ENCODE results near the gene DGUOK. TPM values are rescaled to one million over a fixed set of nuclear protein-coding genes. Genes with fewer than 3 reads are reported as not detected.

DGUOK gene
- total and polyA plus RNA-seq, 2 of the 4 experiments (the other 2 are of a cell fraction), result 66.3 to 111 TPM

DNA sequence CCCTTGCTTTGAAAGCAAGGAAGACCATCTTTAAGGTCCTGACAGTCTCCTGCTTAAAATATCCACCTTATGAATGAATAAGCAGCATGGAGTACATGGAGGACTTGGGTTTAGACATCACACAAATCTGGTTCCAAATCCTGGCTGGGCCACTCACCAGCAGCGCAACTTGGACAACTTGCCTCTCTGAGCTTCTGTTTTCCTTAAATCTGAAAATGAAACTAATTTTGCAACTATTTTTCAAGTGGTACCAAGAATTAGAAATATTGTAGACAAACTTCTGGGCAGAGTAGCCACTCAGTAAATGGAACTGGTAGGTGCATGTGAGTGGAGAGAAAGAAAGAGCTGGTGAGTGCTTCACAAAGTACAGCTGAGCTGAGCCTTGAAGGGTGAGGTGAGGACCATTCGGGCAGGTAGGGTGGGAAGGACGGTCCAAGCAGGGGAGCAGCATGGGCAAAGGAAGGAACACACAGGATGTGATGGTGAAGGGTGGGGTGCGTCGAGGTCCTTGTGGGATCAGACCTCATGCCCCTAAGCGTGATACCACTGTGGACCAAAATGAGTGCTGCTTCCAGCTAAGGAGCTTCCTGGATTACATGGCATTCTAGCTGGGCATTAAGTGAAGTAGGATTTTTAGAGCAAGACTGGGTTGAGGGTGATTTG lies 43.6 kb downstream of the DGUOK start:
- 94% methylated on average over 2 of the region's 6 CpGs; no CpG with 5 or more reads in 1 of the 2 experiments for WGBS, 2 experiments (ENCODE audit: extremely low coverage in 2 of 2, insufficient read length in 1 of 2)

More for the DNA sequence above, 43.6 kb downstream of the DGUOK start:
- Histone ChIP-seq H3K9ac (ENCODE audit: low read depth, low read length) (no peak overlapping the region), H3K18ac (ENCODE audit: low read depth, low read length) (no peak overlapping the region), H3K56ac (ENCODE audit: extremely low read depth, insufficient read depth, low read length) (no peak overlapping the region), H2BK5ac (ENCODE audit: low read depth, low read length, poor library complexity, severe bottlenecking) (no peak overlapping the region), H3K27me3 (ENCODE audit: control insufficient read depth, insufficient read depth, low read length) (peaks cover 2% of the 10 kb centered on the region; the same call in 1 of the 2 replicates), H4K91ac (ENCODE audit: insufficient read depth, low read depth, low read length) (no peak overlapping the region), H2BK20ac (ENCODE audit: low read depth, low read length) (no peak overlapping the region), H3K4me3 (ENCODE audit: insufficient read depth, low read depth, low read length) (no peak overlapping the region), H3K9me3 (ENCODE audit: control insufficient read depth, insufficient read depth, low read length) (no peaks in the 10 kb centered on the region), H3K79me1 (ENCODE audit: low read depth in 1 of 2, low read length in 2 of 2) (no peaks in the 10 kb centered on the region), H2BK120ac (ENCODE audit: low read depth, low read length) (no peak overlapping the region), H2AK9ac (replicated peaks; ENCODE audit: low read depth, low read length, poor library complexity) (no peak overlapping the region), H4K20me1 (ENCODE audit: insufficient read depth, low read length) (no peaks in the 10 kb centered on the region), H3K27ac (ENCODE audit: insufficient read depth, low read length) (no peak overlapping the region), H3K23ac (ENCODE audit: low read depth, low read length) (no peak overlapping the region), H2AFZ (replicated peaks; ENCODE audit: low read length, poor library complexity) (peak overlapping the region; percentile 24), H3K9me1 (ENCODE audit: insufficient read depth, low read length) (peaks cover 4% of the 10 kb centered on the region; the same call in 1 of the 2 replicates), H2BK15ac (ENCODE audit: low read depth, low read length) (no peak overlapping the region; the same call in 2 of the 3 replicates), H3K14ac (replicated peaks; ENCODE audit: low read depth, low read length) (no peak overlapping the region; the same call in 1 of the 2 replicates), H4K8ac (ENCODE audit: low read depth in 2 of 2, low read length in 2 of 2) (no peak overlapping the region), H3K4ac (ENCODE audit: low read depth, low read length) (peak overlapping the region; percentile 37; the same call in 1 of the 2 replicates), H3K36me3 (ENCODE audit: control insufficient read depth, insufficient read depth, low read length) (no peaks in the 10 kb centered on the region), H4K5ac (ENCODE audit: low read depth, low read length) (no peak overlapping the region), H2AK5ac (ENCODE audit: low read depth, low read length) (peak overlapping the region; percentile 79; the same call in 1 of the 2 replicates), H3K4me1 (ENCODE audit: control insufficient read depth, insufficient read depth, low read length) (peaks cover 4% of the 10 kb centered on the region; the same call in 1 of the 2 replicates), H3K4me2 (ENCODE audit: low read depth, low read length) (no peak overlapping the region)
- no TSS peak for BruUV-seq (replicated peaks)
- dilution Hi-C loops (cut with HindIII; ENCODE audit: low sequenced_read_pairs, unreplicated experiment), result no loop called here
- ATAC-seq (ENCODE audit: low read depth) (no peak), DNase-seq (no peak)
- ChIA-PET POLR2A (ENCODE audit: unreplicated experiment) (interaction anchor here (0.5 kb wide), 1 partner anchor 124 kb away, joined by 3 read pairs; no protein-coding TSS in a partner anchor), CTCF (no interaction called here)
- no peak for TF ChIP-seq CHD1 (IDR thresholded peaks at IDR 0.05; ENCODE audit: low read depth, low read length)
- no peak for TF ChIP-seq MAZ (IDR thresholded peaks at IDR 0.05; ENCODE audit: borderline replicate concordance, low read depth, low read length)
- TF ChIP-seq NFE2L2 (IDR thresholded peaks at IDR 0.05; ENCODE audit: low read depth, low read length), result no peak
- no peak for TF ChIP-seq RCOR1 (IDR thresholded peaks at IDR 0.05; ENCODE audit: insufficient replicate concordance, low read length)
- TF ChIP-seq MAFK (IDR thresholded peaks at IDR 0.05; ENCODE audit: low read depth, low read length), result no peak
- TF ChIP-seq RFX5 (IDR thresholded peaks at IDR 0.05; ENCODE audit: low read depth, low read length), result no peak
- no peak for TF ChIP-seq SMC3 (IDR thresholded peaks at IDR 0.05; ENCODE audit: low read depth, low read length)
- intact Hi-C loops (cut with micrococcal nuclease), result no loop called here
- in situ Hi-C loops (cut with MboI; ENCODE audit: low sequenced_read_pairs), result no loop called here

Measured in IMR-90 (cell line).